ENCODE results near the gene MLIP.

DNA sequence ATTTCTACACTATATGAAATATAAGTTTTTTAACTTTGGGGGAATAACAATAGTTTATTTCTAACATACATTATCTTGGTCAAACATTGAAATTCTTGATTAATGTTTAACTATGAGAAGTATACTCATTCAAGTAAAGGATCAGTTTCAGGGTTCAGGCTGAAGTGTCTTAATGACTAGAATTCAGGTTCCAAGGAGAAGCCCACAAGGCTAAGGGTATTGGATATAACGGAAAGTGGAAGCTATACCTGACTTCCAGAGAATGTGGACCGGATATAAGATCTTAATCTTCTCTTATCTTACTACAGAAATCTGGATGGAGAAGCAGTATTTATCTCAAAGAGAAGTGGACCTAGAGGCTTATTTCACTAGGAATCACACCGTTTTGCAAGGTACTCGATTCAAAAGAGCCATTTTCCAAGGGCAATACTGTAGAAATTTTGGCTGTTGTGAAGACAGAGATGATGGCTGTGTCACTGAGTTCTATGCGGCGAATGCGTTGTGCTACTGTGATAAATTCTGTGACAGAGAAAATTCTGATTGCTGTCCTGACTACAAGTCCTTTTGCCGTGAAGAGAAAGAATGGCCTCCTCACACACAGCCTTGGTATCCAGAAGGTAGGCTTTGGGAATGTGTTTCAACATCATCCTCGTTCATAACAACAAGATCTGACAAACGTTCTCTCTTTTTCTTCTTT lies 197.2 kb downstream of the MLIP start, which contains the start of gene TINAG:
- TF ChIP-seq, protein P1, sequence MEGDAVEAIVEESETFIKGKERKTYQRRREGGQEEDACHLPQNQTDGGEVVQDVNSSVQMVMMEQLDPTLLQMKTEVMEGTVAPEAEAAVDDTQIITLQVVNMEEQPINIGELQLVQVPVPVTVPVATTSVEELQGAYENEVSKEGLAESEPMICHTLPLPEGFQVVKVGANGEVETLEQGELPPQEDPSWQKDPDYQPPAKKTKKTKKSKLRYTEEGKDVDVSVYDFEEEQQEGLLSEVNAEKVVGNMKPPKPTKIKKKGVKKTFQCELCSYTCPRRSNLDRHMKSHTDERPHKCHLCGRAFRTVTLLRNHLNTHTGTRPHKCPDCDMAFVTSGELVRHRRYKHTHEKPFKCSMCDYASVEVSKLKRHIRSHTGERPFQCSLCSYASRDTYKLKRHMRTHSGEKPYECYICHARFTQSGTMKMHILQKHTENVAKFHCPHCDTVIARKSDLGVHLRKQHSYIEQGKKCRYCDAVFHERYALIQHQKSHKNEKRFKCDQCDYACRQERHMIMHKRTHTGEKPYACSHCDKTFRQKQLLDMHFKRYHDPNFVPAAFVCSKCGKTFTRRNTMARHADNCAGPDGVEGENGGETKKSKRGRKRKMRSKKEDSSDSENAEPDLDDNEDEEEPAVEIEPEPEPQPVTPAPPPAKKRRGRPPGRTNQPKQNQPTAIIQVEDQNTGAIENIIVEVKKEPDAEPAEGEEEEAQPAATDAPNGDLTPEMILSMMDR (IDR thresholded peaks at IDR 0.05): no peak
- no peak for TF ChIP-seq POLR2A (IDR thresholded peaks at IDR 0.05)

Data from vagina (tissue), 2 donors.